Smooth muscle cell (in vitro differentiated cells): ENCODE results near the gene DMRT2. TPM values are rescaled to one million over a fixed set of nuclear protein-coding genes. Genes with fewer than 3 reads are reported as not detected.

ENCODE experiments used
- DNase-seq: peaks from one replicate; lab custom pipeline; 2025; ENCODE audit not compliant: unreplicated experiment; lab: John Stamatoyannopoulos, UW
- H2AFZ ChIP-seq: fragments of 200-600 bp; sonication (generic); 2 replicates; pipeline ENCODE4 v1.6.0; 2016; ENCODE audit warnings: antibody characterized with exemption, low read depth, mild to moderate bottlenecking
- H3F3A ChIP-seq: fragments of 200-600 bp; sonication (generic); 2 replicates; pipeline ENCODE4 v1.6.0; 2017; ENCODE audit warnings: antibody characterized with exemption, low read depth
- H3K27ac ChIP-seq: fragments of 200-600 bp; sonication (generic); 2 replicates; pipeline ENCODE4 v1.5.1; 2016; ENCODE audit warnings: low read depth, mild to moderate bottlenecking
- H3K27me3 ChIP-seq: fragments of 200-600 bp; sonication (generic); 2 replicates; pipeline ENCODE4 v1.6.1; 2016; ENCODE audit warnings: low read depth, mild to moderate bottlenecking
- H3K36me3 ChIP-seq: fragments of 200-600 bp; sonication (generic); 2 replicates; pipeline ENCODE4 v1.5.1; 2016; ENCODE audit warnings: low read depth
- H3K4me1 ChIP-seq: fragments of 200-600 bp; sonication (generic); 2 replicates; pipeline ENCODE4 v1.5.1; 2016; ENCODE audit warnings: low read depth
- H3K4me2 ChIP-seq: fragments of 200-600 bp; sonication (generic); 2 replicates; pipeline ENCODE4 v1.6.0; 2016; ENCODE audit warnings: mild to moderate bottlenecking
- H3K4me3 ChIP-seq: fragments of 200-600 bp; sonication (generic); 2 replicates; pipeline ENCODE4 v1.5.1; 2016; ENCODE audit warnings: mild to moderate bottlenecking
- H3K79me2 ChIP-seq: fragments of 200-600 bp; sonication (generic); 2 replicates; pipeline ENCODE4 v1.6.0; 2016; ENCODE audit warnings: low read depth, mild to moderate bottlenecking
- H3K9ac ChIP-seq: fragments of 200-600 bp; sonication (generic); 2 replicates; pipeline ENCODE4 v1.6.0; 2016; ENCODE audit warnings: low read depth
- H3K9me3 ChIP-seq: fragments of 200-600 bp; sonication (generic); replicated peaks from 2 replicates; pipeline ENCODE4 v1.5.1; 2016; ENCODE audit warnings: low read depth
- H4K20me1 ChIP-seq: fragments of 200-600 bp; sonication (generic); 2 replicates; pipeline ENCODE4 v1.6.0; 2016; ENCODE audit warnings: low read depth
- WGBS: methylation state at CpG from one replicate; pipeline ENCODE4 v1.1.7; 2016; ENCODE audit warnings: low lambda C conversion rate; 5-methylcytosine and 5-hydroxymethylcytosine counted together
- polyA plus RNA-seq: library from polyadenylated mRNA; unstranded; fragments of >200 nt; fragmentation: Nextera tagmentation; extraction: Ambion mirVana; gene quantifications from 2 replicates; pipeline ENCODE4 v1.2.1, GENCODE V29; 2016
- total RNA-seq: library from RNA; depleted of rRNA; stranded (reverse); fragments of >200 nt; gene quantifications from 2 replicates; pipeline ENCODE4 v1.2.3, GENCODE V29; 2014
- TF ChIP-seq, protein P1 (sequence below): fragments of 200-600 bp; sonication (generic); IDR thresholded peaks from 2 replicates; pipeline ENCODE4 v1.5.1; 2017; ENCODE audit warnings: borderline replicate concordance, mild to moderate bottlenecking, antibody characterized with exemption; ENCODE audit not compliant: insufficient read depth, poor library complexity, severe bottlenecking

Gene DMRT2
- total and polyA plus RNA-seq, 2 experiments from 2014 or later: not detected

DNA sequence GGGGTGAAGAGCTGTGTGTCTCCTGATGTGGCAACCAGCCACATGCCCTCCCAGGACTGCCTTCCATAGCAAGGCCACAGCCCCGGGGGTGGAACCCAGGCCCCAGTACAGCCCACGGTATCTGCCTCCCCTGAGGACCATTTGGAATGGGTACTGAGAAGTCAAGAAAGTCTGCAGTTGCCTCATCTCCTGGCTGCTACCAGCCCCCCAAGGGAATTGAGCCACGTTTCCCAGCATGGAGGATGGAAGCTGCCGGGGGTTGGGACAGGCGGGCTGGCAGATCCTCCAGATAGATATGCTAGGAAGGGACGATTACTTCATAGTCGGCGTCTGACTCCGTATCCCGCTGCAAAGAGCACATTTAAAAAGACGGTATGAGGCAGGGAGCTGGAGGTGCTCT lies 5.5 kb upstream of the DMRT2 start:
- H3F3A ChIP-seq: no peaks in the 10 kb centered on the region
- no peak overlapping the region for H3K4me2 ChIP-seq
- no peaks in the 10 kb centered on the region for H4K20me1 ChIP-seq
- no peak overlapping the region for H3K9ac ChIP-seq
- no peaks in the 10 kb centered on the region for H3K4me1 ChIP-seq
- 78% methylated on average over 11 of the region's 11 CpGs for WGBS
- H3K79me2 ChIP-seq: no peaks in the 10 kb centered on the region
- no peak overlapping the region for H2AFZ ChIP-seq
- H3K27ac ChIP-seq: no peak overlapping the region
- peaks cover 13% of the 10 kb centered on the region for H3K9me3 ChIP-seq
- H3K27me3 ChIP-seq: no peaks in the 10 kb centered on the region
- TF ChIP-seq, protein P1, sequence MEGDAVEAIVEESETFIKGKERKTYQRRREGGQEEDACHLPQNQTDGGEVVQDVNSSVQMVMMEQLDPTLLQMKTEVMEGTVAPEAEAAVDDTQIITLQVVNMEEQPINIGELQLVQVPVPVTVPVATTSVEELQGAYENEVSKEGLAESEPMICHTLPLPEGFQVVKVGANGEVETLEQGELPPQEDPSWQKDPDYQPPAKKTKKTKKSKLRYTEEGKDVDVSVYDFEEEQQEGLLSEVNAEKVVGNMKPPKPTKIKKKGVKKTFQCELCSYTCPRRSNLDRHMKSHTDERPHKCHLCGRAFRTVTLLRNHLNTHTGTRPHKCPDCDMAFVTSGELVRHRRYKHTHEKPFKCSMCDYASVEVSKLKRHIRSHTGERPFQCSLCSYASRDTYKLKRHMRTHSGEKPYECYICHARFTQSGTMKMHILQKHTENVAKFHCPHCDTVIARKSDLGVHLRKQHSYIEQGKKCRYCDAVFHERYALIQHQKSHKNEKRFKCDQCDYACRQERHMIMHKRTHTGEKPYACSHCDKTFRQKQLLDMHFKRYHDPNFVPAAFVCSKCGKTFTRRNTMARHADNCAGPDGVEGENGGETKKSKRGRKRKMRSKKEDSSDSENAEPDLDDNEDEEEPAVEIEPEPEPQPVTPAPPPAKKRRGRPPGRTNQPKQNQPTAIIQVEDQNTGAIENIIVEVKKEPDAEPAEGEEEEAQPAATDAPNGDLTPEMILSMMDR: no peak
- H3K36me3 ChIP-seq: no peaks in the 10 kb centered on the region
- H3K4me3 ChIP-seq: no peak overlapping the region
- DNase-seq: no peak

DNA sequence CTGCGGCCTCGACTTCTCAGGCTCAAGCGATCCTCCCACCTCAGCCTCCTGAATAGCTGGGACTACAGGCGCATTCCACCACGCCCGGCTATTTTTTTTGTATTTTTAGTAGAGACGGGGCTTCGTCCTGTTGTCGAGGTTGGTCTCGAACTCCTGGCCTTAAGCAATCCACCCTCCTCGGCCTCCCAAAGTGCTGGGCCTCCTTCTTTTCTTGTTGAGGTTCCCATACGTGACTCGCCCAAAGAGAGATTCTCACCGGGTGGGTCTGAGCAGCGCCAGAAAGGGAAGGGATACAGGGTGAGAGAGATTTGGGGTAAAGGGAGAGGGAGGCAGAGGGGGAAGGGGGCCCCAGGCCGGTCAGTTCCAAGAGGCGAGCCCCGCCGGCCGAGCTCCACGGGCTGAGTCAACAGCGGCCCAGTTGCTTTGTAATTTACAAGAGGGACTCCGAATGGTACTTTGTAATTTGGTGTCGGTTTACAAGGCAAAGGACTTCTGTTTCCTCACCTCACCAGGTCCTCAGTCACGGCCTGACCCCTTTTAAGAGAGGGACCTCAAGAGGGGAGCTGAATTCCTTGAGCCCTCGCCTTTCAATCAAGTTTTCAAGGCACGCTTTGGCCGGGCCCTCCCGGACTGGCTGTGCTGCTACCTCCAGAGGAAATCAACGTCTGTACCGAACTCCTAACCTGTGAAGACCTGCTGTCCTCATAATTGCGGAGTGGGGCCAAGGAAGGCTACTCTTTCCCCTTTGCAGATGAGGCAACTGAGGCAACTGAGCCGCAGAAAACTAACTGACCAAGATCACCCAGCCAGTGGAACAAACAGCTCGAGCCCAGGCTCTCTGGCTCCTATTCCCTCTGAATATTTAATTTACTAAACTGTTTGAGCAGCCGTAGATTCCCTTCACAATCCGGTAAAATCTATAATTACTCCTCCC lies 3.3 kb upstream of the DMRT2 start:
- no peak overlapping the region for H3K27ac ChIP-seq
- no peaks in the 10 kb centered on the region for H3K79me2 ChIP-seq
- peaks cover 2% of the 10 kb centered on the region for H3K9me3 ChIP-seq
- H3F3A ChIP-seq: no peaks in the 10 kb centered on the region
- no peak overlapping the region for H3K9ac ChIP-seq
- TF ChIP-seq, protein P1: no peak
- no peaks in the 10 kb centered on the region for H3K27me3 ChIP-seq
- H3K36me3 ChIP-seq: no peaks in the 10 kb centered on the region
- H3K4me2 ChIP-seq: no peak overlapping the region
- no peak overlapping the region for H2AFZ ChIP-seq
- no peaks in the 10 kb centered on the region for H4K20me1 ChIP-seq
- H3K4me3 ChIP-seq: no peak overlapping the region
- WGBS: 85% methylated on average over 36 of the region's 36 CpGs
- DNase-seq: no peak
- H3K4me1 ChIP-seq: no peaks in the 10 kb centered on the region

DNA sequence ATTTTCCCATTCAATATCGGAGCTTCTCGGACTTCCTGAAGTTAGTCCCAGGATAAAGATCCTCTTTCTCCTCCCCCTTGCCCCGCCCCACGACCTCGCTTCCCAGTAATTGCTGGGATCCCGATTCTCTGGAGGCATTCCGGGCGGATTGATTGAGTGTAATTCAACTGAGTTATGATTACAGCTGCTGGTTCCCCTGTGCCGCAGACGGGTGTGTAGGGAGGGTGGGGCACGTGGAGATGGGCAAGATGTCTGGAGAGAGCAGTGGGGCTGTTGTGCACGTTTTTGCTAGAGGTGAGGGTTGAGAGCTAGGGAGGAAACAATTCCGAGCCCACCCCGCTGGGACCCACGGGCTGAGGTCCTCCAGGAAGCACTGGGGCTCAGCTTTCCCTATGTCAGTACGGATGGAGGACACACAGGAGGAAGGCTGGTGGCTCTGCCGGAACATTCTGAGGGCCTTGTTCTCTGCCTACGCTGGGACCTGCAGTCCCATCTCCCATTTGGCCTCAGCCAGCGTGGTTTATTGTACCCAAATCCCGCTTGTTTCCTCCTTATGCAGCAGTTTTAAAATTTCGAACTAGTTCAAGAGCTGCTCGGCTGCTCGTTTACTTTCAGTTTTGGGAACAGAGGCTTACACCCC lies 2.4 kb upstream of the DMRT2 start:
- Histone ChIP-seq H2AFZ (no peak overlapping the region), H3K4me1 (no peaks in the 10 kb centered on the region), H3K27ac (no peak overlapping the region), H3K36me3 (no peaks in the 10 kb centered on the region), H3K9me3 (no peaks in the 10 kb centered on the region), H3K79me2 (no peaks in the 10 kb centered on the region), H3K4me3 (no peak overlapping the region), H3K4me2 (no peak overlapping the region), H3K27me3 (no peaks in the 10 kb centered on the region), H3F3A (no peaks in the 10 kb centered on the region), H4K20me1 (no peaks in the 10 kb centered on the region), H3K9ac (no peak overlapping the region)
- TF ChIP-seq, protein P1: no peak
- 77% methylated on average over 20 of the region's 23 CpGs for WGBS
- DNase-seq: no peak
